ENCODE measurements around the gene RPL31.

GRCh38 chr2:101022221-101022620 is 20.1 kb downstream of the RPL31 start:
- TF ChIP-seq CTCF (IDR thresholded peaks at IDR 0.05; ENCODE audit: insufficient read depth, low read length, poor library complexity, severe bottlenecking) (no peak), EZH2phosphoT487 (conservative IDR thresholded peaks at IDR 0.05; ENCODE audit: low read length) (no peak)

Data from SU-DHL-6 (cell line).